ENCODE measurements around the gene KRT7. TPM values are rescaled to one million over a fixed set of nuclear protein-coding genes. Genes with fewer than 3 reads are reported as not detected.

Gene KRT7
- total RNA-seq, 2 experiments from 2014 or later, result not detected

DNA sequence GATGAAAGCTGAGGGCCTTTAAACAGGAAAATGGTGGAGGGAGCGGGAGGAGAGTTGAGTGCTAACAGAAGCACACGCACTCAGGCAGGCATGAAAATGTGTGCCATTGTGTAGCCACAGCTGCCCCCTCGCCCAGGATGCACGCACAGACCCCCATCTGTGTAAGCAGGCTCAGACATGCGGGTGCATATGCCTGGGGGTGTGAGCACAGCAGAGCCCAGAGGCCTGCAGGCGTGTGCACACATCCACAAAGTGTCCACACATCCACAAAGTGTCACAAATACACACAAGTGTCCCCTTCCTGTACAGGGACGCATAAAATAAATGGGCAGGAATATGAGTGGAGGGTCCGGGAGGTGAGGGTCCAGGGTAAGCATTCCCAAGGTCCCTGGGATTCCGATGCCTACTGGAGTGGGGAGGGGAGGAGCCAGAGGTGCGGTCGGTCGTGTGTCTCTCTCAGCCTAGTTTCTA is 805 bp upstream of the KRT7 start:
- ChIA-PET CTCF (no interaction called here), POLR2A (no interaction called here)
- Mint-ChIP-seq H3K4me1 (ENCODE audit: low read depth) (no peaks in the 10 kb centered on the region), H3K9me3 (no peaks in the 10 kb centered on the region), H3K27ac (no peak overlapping the region), H3K27me3 (peaks cover 65% of the 10 kb centered on the region), H3K4me3 (no peak overlapping the region), H3K36me3 (ENCODE audit: low read depth) (no peaks in the 10 kb centered on the region)
- no peak for ATAC-seq (ENCODE audit: poor library complexity)
- DNase-seq, result no peak
- Histone ChIP-seq H3K36me3 (ENCODE audit: insufficient read depth, low read length) (no peaks in the 10 kb centered on the region), H3K4me1 (ENCODE audit: insufficient read depth, low read length) (peaks cover 2% of the 10 kb centered on the region), H3K27ac (ENCODE audit: low read depth in 1 of 2, low read length in 2 of 2) (no peak overlapping the region), H3K27me3 (ENCODE audit: control insufficient read depth in 1 of 2, insufficient read depth in 2 of 2, low read length in 2 of 2) (peaks cover 16 to 38% of the 10 kb centered on the region in 2 experiments), H3K4me3 (ENCODE audit: low read length) (no peak overlapping the region), H3K9me3 (ENCODE audit: control insufficient read depth in 1 of 2, insufficient read depth in 1 of 2, low read length in 2 of 2) (peaks cover 0 to 5% of the 10 kb centered on the region in 2 experiments)
- TF ChIP-seq, protein P1, sequence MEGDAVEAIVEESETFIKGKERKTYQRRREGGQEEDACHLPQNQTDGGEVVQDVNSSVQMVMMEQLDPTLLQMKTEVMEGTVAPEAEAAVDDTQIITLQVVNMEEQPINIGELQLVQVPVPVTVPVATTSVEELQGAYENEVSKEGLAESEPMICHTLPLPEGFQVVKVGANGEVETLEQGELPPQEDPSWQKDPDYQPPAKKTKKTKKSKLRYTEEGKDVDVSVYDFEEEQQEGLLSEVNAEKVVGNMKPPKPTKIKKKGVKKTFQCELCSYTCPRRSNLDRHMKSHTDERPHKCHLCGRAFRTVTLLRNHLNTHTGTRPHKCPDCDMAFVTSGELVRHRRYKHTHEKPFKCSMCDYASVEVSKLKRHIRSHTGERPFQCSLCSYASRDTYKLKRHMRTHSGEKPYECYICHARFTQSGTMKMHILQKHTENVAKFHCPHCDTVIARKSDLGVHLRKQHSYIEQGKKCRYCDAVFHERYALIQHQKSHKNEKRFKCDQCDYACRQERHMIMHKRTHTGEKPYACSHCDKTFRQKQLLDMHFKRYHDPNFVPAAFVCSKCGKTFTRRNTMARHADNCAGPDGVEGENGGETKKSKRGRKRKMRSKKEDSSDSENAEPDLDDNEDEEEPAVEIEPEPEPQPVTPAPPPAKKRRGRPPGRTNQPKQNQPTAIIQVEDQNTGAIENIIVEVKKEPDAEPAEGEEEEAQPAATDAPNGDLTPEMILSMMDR (IDR thresholded peaks at IDR 0.05), result no peak
- intact Hi-C loops (cut with DNase I, micrococcal nuclease), result no loop called here

DNA sequence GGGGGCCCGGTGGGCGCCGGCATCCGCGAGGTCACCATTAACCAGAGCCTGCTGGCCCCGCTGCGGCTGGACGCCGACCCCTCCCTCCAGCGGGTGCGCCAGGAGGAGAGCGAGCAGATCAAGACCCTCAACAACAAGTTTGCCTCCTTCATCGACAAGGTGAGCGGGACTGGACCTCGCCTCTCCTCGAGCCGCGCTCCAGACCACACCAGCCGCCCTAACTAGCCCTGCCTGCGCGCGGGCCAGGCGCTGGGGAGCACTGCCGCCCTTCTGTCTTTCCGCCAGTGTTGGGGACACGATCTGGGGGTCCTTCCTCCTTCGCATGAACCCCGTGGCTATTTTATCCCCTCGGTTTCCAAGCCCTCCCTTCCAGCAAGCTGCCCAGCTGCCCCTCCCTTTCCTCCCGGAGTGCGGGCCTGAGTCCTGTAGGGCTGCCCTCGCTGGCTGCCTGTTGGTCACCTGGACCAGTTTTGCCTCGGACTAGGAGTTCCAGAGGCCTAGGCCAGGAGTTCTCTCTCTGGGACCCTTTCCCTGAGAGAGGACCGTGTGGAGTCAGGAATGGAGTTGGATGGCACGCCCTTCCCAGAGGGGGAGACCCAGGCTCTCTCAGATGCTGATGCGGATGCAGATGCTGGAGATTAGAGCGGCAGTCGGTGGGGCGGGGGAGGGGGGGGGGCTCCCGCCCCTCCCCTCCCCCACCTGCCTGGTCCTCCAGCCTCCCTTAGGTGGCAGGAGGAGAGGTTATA is 592 bp downstream of the KRT7 start:
- intact Hi-C loops (cut with DNase I, micrococcal nuclease), result no loop called here
- H3K27ac ChIP-seq (ENCODE audit: low read depth in 1 of 2, low read length in 2 of 2), result no peak overlapping the region
- no peak for ATAC-seq (ENCODE audit: poor library complexity)
- H3K9me3 ChIP-seq (ENCODE audit: control insufficient read depth in 1 of 2, insufficient read depth in 1 of 2, low read length in 2 of 2), result peaks cover 0 to 5% of the 10 kb centered on the region in 2 experiments
- DNase-seq, result no peak
- Mint-ChIP-seq H3K27me3 (peaks cover 55% of the 10 kb centered on the region), H3K27ac (no peak overlapping the region), H3K4me3 (no peak overlapping the region), H3K9me3 (no peaks in the 10 kb centered on the region), H3K4me1 (ENCODE audit: low read depth) (no peaks in the 10 kb centered on the region), H3K36me3 (ENCODE audit: low read depth) (no peaks in the 10 kb centered on the region)
- POLR2A ChIA-PET, result no interaction called here
- H3K27me3 ChIP-seq (ENCODE audit: control insufficient read depth in 1 of 2, insufficient read depth in 2 of 2, low read length in 2 of 2), result peaks cover 16 to 38% of the 10 kb centered on the region in 2 experiments
- TF ChIP-seq, protein P1 (IDR thresholded peaks at IDR 0.05), result no peak
- H3K36me3 ChIP-seq (ENCODE audit: insufficient read depth, low read length), result no peaks in the 10 kb centered on the region
- no peak overlapping the region for H3K4me3 ChIP-seq (ENCODE audit: low read length)
- CTCF ChIA-PET, result no interaction called here
- H3K4me1 ChIP-seq (ENCODE audit: insufficient read depth, low read length), result peaks cover 2% of the 10 kb centered on the region

DNA sequence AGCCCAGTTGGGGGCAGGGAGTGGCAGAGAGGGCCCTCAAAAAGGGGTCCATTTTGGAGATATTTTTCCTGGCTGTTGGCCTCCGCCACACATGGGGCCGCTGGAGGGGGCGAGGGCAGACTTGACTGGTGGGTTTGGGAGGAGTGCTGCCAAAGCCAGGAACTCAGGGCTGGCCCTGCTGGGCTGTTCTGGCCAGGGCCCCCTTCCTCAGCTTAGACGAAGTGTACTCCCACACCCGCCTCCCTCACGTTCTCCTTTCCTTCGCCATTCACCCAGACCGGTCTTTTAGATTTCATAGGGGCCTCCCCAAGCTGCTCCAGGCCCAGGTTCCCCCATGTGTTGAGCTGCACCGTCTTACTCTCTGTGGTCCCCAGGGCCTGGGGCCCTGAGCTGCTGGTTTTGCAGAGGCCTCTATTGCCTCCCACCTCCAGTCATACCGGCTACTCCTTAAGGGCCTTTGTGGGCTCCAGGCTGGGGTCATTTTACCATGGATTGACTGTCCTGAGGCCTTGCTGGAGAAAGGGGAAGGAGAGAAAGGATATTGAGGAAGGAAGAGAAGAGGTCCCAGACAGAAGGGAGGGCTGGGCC is 1.3 kb downstream of the KRT7 start:
- CTCF ChIA-PET, result no interaction called here

More for the DNA sequence above, 1.3 kb downstream of the KRT7 start:
- intact Hi-C loops (cut with DNase I, micrococcal nuclease), result no loop called here
- H3K36me3 ChIP-seq (ENCODE audit: insufficient read depth, low read length), result no peaks in the 10 kb centered on the region
- ATAC-seq (ENCODE audit: poor library complexity) (no peak), DNase-seq (no peak)
- Mint-ChIP-seq H3K9me3 (no peaks in the 10 kb centered on the region), H3K27ac (no peak overlapping the region), H3K4me3 (no peak overlapping the region), H3K4me1 (ENCODE audit: low read depth) (no peaks in the 10 kb centered on the region), H3K27me3 (peaks cover 51% of the 10 kb centered on the region), H3K36me3 (ENCODE audit: low read depth) (no peaks in the 10 kb centered on the region)
- no peak overlapping the region for H3K27ac ChIP-seq (ENCODE audit: low read depth in 1 of 2, low read length in 2 of 2)
- POLR2A ChIA-PET, result no interaction called here
- H3K4me3 ChIP-seq (ENCODE audit: low read length), result no peak overlapping the region
- H3K9me3 ChIP-seq (ENCODE audit: control insufficient read depth in 1 of 2, insufficient read depth in 1 of 2, low read length in 2 of 2), result peaks cover 0 to 5% of the 10 kb centered on the region in 2 experiments
- TF ChIP-seq, protein P1 (IDR thresholded peaks at IDR 0.05), result no peak
- peaks cover 2% of the 10 kb centered on the region for H3K4me1 ChIP-seq (ENCODE audit: insufficient read depth, low read length)
- peaks cover 16 to 38% of the 10 kb centered on the region in 2 experiments for H3K27me3 ChIP-seq (ENCODE audit: control insufficient read depth in 1 of 2, insufficient read depth in 2 of 2, low read length in 2 of 2)

Measured in CD4-positive, alpha-beta T cell (primary cell).